Endothelial cell (in vitro differentiated cells): ENCODE measurements around the gene SRP68. TPM values are rescaled to one million over a fixed set of nuclear protein-coding genes. Genes with fewer than 3 reads are reported as not detected.

Experiments
- DNase-seq: peaks from one replicate; pipeline ENCODE4 v3.0.0; 2021; ENCODE audit warnings: low spot score
- H3K27ac Mint-ChIP-seq: one replicate; pipeline ENCODE4 v1.8.0; 2021; ENCODE audit warnings: mixed read lengths, inconsistent platforms; ENCODE audit not compliant: unreplicated experiment
- H3K27me3 Mint-ChIP-seq: one replicate; pipeline ENCODE4 v1.8.0; 2021; ENCODE audit warnings: mild to moderate bottlenecking, moderate library complexity, mixed read lengths, inconsistent platforms; ENCODE audit not compliant: unreplicated experiment
- H3K36me3 Mint-ChIP-seq: one replicate; pipeline ENCODE4 v1.8.0; 2021; ENCODE audit warnings: mild to moderate bottlenecking, low read depth, mixed read lengths, inconsistent platforms; ENCODE audit not compliant: unreplicated experiment
- H3K4me1 Mint-ChIP-seq: one replicate; pipeline ENCODE4 v1.8.0; 2021; ENCODE audit warnings: mild to moderate bottlenecking, mixed read lengths, inconsistent platforms; ENCODE audit not compliant: unreplicated experiment
- H3K4me3 Mint-ChIP-seq: one replicate; pipeline ENCODE4 v1.8.0; 2021; ENCODE audit warnings: mild to moderate bottlenecking, mixed read lengths, inconsistent platforms; ENCODE audit not compliant: unreplicated experiment
- H3K9me3 Mint-ChIP-seq: one replicate; pipeline ENCODE4 v1.8.0; 2021; ENCODE audit warnings: mixed read lengths, inconsistent platforms; ENCODE audit not compliant: unreplicated experiment
- total RNA-seq: library from RNA; stranded (reverse); fragmentation: NEBNext Ultra II Directional; extraction: Animal tissue kit (Norgen Biotek cat#: 25700); gene quantifications from one replicate; pipeline ENCODE4 v1.2.1, GENCODE V29; 2021; ENCODE audit not compliant: unreplicated experiment
- TF ChIP-seq, protein P1 (sequence below): fragments of 200-600 bp; sonication (generic); IDR thresholded peaks from one replicate; pipeline ENCODE4 v1.5.0; 2021; ENCODE audit warnings: antibody characterized with exemption; ENCODE audit not compliant: unreplicated experiment

The SRP68 gene
- total RNA-seq, 1 donor from 2014 or later = 62.6 TPM

DNA sequence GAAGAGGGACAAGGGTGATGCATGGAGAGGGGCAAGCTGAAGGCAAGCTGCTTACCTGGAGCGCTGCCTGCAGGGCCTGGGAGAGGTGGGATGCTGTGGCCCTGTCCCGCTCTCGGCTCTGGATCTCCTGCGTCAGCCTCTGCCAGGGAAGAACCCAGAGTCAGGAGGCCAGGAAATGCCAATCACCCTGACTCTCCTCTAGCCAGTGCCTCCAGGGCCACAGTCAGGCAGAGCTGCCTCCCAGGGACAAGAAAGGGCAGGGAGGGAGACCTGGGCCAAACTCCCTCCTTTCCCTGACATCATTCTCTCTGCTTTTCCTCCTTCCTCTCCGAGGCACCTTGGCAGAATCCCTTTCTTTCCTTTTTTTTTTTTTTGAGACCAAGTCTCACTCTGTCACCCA lies 60.4 kb downstream of the SRP68 start:
- no peaks in the 10 kb centered on the region for H3K9me3 Mint-ChIP-seq
- H3K36me3 Mint-ChIP-seq = peaks cover 9% of the 10 kb centered on the region
- H3K27me3 Mint-ChIP-seq = no peaks in the 10 kb centered on the region
- no peak overlapping the region for H3K4me3 Mint-ChIP-seq
- TF ChIP-seq, protein P1, sequence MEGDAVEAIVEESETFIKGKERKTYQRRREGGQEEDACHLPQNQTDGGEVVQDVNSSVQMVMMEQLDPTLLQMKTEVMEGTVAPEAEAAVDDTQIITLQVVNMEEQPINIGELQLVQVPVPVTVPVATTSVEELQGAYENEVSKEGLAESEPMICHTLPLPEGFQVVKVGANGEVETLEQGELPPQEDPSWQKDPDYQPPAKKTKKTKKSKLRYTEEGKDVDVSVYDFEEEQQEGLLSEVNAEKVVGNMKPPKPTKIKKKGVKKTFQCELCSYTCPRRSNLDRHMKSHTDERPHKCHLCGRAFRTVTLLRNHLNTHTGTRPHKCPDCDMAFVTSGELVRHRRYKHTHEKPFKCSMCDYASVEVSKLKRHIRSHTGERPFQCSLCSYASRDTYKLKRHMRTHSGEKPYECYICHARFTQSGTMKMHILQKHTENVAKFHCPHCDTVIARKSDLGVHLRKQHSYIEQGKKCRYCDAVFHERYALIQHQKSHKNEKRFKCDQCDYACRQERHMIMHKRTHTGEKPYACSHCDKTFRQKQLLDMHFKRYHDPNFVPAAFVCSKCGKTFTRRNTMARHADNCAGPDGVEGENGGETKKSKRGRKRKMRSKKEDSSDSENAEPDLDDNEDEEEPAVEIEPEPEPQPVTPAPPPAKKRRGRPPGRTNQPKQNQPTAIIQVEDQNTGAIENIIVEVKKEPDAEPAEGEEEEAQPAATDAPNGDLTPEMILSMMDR = no peak
- no peaks in the 10 kb centered on the region for H3K4me1 Mint-ChIP-seq
- H3K27ac Mint-ChIP-seq = no peak overlapping the region
- no peak for DNase-seq

DNA sequence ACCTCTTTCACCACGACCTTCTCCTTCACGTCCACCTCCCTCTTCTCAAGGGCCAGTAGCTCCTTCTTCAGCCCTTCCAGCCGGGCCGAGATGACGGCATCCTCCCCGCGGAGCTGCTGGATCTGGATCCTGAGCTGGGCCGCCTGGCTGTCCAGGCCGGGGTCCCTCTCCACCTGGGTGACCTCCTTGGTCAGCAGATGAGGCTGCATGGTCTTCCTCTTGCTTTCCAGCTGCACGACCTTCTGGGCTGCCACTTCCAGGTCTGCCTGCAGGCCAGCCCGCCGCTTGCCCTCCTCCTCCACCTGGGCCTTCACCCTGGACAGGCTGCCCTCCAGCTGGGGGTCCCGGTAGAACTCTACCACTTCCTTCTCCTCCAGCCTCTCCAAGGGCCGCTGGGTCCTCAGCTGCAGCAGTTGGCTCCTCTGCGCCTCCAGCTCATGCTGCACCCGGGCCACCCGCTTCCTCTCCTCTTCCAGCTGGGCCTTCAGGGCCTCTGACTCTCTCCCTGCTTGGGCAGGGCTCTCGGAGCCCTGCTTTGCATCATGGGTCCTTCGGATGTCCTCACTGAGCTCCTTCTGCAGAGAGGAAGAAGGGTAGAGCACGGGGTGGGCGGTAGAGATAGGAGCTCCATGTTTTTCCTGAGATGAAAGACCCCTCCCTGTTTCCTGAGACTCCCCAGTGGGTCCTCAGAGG lies 62.2 kb downstream of the SRP68 start:
- H3K27ac Mint-ChIP-seq = peak overlapping the region; percentile 43
- H3K4me3 Mint-ChIP-seq = peak overlapping the region; percentile 9
- no peaks in the 10 kb centered on the region for H3K4me1 Mint-ChIP-seq
- no peaks in the 10 kb centered on the region for H3K27me3 Mint-ChIP-seq
- TF ChIP-seq, protein P1 = no peak
- DNase-seq = no peak
- peaks cover 13% of the 10 kb centered on the region for H3K36me3 Mint-ChIP-seq
- no peaks in the 10 kb centered on the region for H3K9me3 Mint-ChIP-seq

DNA sequence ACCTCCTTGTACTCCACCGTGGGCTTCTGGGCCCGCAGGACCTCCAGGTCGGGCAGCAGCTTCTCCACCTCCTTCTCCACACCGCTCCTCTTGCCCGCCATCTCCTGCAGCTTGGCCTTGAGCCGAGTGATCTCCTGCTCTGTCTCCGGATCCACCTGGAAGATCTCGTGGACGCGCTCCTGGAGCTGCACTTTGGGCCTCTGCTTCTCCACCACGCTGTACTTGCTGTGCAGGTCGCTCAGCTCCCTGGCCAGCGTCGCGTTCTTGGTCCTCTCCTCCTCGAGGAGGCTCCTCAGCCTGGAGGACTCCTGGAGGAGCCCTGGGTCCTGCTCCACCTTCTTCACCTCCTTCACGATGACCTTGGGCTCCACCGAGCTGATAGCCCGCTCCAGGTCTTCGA lies 62.9 kb downstream of the SRP68 start:
- Mint-ChIP-seq H3K27ac (peak overlapping the region; percentile 43), H3K4me1 (no peaks in the 10 kb centered on the region), H3K9me3 (no peaks in the 10 kb centered on the region), H3K36me3 (peaks cover 13% of the 10 kb centered on the region), H3K4me3 (peak overlapping the region; percentile 79), H3K27me3 (no peaks in the 10 kb centered on the region)
- TF ChIP-seq, protein P1 = no peak
- no peak for DNase-seq

DNA sequence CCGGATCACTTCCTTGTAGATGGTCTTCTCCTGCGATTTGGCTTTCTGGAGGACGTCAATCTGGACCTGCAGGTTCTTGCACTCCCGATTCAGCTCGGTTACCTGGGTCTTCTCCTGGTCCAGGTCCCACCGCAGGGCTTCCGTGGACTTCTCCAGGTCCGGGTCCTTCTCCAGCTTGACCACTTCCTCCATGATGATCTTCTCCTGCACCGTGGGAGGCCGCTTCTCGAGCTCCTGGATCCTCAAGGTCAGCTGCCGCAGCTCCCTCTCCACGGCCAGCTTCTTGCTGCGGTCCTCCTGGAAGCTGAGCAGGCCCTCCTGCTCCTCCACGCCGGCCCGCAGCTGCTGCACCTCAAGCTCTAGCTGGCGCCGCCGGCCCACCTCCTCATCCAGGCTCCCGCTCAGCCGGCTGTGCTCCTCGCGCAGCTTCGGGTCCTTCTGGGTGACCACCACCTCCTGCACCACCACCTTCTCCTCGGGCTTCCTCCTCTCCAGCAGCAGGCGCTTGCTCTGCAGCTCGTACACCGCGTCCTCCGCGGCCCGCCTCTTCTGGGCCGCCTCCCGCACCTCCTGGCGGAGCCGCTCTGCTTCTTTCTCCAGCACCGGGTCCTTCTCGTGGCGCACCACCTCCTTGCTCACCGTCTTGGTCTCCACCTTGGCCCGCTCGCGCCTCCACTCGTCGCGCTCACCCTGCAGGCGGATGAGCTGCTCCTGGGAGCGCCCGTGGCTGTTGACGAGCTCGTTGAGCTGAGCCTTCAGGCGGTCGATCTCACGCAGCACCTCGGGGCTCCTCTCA lies 63.5 kb downstream of the SRP68 start:
- Mint-ChIP-seq H3K27ac (no peak overlapping the region), H3K4me3 (peak overlapping the region; percentile 79)

More for the DNA sequence above, 63.5 kb downstream of the SRP68 start:
- Mint-ChIP-seq H3K4me1 (no peaks in the 10 kb centered on the region), H3K36me3 (peaks cover 13% of the 10 kb centered on the region), H3K9me3 (no peaks in the 10 kb centered on the region), H3K27me3 (no peaks in the 10 kb centered on the region)
- DNase-seq = no peak
- TF ChIP-seq, protein P1 = no peak
